ENCODE results near the gene PPP1R9B.

Gene PPP1R9B

DNA sequence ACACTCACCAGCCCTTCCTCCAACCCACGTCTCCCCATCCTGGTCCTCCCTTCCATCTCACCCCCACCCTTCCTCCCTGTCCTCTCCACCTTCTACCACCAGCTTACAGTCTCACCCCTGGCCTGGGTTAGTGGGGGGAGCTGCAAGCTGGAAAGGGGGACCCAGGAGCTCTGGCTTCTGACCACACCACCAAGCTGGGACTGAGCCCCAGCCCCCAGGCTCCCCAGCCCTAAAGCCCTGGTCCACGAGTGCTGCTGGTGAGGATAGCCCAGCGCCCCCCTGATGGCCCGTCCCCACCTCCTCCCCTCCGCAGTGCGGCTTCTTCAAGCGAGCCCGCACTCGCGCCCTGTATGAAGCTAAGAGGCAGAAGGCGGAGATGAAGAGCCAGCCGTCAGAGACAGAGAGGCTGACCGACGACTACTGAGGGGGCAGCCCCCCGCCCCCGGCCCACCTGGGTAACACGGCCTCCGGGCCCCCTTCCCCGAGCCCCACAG, 62.5 kb downstream of the PPP1R9B start:
- DNase-seq = no peak

GRCh38 chr17:50087246-50087911, 63.1 kb downstream of the PPP1R9B start:
- peak; percentile 79 to 82 for DNase-seq

Data from stimulated activated CD4-positive, alpha-beta T cell treated with anti-CD3 and anti-CD28 coated beads, Interleukin-2, amount 100 ng/mL, for 24 hours (primary cell).